ENCODE measurements around the gene MCF2L2. TPM values are rescaled to one million over a fixed set of nuclear protein-coding genes. Genes with fewer than 3 reads are reported as not detected.
"Not testable (repeated sequence)": the region's sequence is repeated elsewhere in the genome, so short reads cannot be mapped to it uniquely, and the experiment has no call there.

Gene MCF2L2
- total RNA-seq, 1 experiment from 2014 or later: 3.9 TPM

DNA sequence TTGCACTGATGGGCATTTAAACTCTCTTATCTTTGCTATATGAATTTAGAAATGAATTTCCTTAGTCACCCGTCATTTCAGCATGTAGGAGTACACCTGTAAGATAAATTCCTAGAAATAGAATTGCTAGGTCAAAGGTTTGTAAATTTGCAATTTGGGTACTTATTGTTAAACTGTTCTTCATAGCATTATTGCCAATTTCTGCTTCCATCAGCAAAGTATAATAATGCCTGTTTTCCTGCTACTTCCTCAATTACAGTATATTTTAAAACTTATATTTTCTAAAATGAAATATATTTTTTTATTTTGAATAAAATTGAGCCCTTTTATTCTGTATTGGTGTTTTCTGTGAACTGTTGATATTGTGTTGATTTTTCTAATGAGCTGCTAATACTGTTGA is 16.3 kb upstream of the MCF2L2 start:
- no peaks in the 10 kb centered on the region for H3K4me1 ChIP-seq
- Mint-ChIP-seq H3K4me3 (ENCODE audit: unreplicated experiment) (no peak overlapping the region), H3K27ac (ENCODE audit: unreplicated experiment) (no peak overlapping the region), H3K4me1 (ENCODE audit: low read depth, unreplicated experiment) (peaks cover 13% of the 10 kb centered on the region), H3K9me3 (ENCODE audit: unreplicated experiment) (peaks cover 35% of the 10 kb centered on the region), H3K27me3 (ENCODE audit: insufficient read depth, unreplicated experiment) (no peaks in the 10 kb centered on the region), H3K36me3 (ENCODE audit: insufficient read depth, unreplicated experiment) (peaks cover 7% of the 10 kb centered on the region)
- H3K4me3 ChIP-seq (ENCODE audit: low read depth, low read length): no peak overlapping the region
- intact Hi-C loops (cut with micrococcal nuclease; ENCODE audit: unreplicated experiment): loop anchor here (5.0 kb wide), 1 partner anchor 52 kb away; no protein-coding TSS in a partner anchor
- POLR2A ChIA-PET: no interaction called here
- no peaks in the 10 kb centered on the region for H3K27me3 ChIP-seq (replicated peaks; ENCODE audit: control insufficient read depth, insufficient read depth, low read length)
- DNase-seq: no peak
- H3K9me3 ChIP-seq: peaks cover 19% of the 10 kb centered on the region
- H3K36me3 ChIP-seq (ENCODE audit: control insufficient read depth, insufficient read depth, low read length): no peaks in the 10 kb centered on the region
- BruUV-seq (replicated peaks): no TSS peak
- TF ChIP-seq, protein P1, sequence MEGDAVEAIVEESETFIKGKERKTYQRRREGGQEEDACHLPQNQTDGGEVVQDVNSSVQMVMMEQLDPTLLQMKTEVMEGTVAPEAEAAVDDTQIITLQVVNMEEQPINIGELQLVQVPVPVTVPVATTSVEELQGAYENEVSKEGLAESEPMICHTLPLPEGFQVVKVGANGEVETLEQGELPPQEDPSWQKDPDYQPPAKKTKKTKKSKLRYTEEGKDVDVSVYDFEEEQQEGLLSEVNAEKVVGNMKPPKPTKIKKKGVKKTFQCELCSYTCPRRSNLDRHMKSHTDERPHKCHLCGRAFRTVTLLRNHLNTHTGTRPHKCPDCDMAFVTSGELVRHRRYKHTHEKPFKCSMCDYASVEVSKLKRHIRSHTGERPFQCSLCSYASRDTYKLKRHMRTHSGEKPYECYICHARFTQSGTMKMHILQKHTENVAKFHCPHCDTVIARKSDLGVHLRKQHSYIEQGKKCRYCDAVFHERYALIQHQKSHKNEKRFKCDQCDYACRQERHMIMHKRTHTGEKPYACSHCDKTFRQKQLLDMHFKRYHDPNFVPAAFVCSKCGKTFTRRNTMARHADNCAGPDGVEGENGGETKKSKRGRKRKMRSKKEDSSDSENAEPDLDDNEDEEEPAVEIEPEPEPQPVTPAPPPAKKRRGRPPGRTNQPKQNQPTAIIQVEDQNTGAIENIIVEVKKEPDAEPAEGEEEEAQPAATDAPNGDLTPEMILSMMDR (IDR thresholded peaks at IDR 0.05; ENCODE audit: insufficient read depth in 1 of 2, low read depth in 1 of 2, low read length in 1 of 2, severe bottlenecking in 1 of 2, unreplicated experiment in 1 of 2): no peak
- CTCF ChIA-PET: no interaction called here

DNA sequence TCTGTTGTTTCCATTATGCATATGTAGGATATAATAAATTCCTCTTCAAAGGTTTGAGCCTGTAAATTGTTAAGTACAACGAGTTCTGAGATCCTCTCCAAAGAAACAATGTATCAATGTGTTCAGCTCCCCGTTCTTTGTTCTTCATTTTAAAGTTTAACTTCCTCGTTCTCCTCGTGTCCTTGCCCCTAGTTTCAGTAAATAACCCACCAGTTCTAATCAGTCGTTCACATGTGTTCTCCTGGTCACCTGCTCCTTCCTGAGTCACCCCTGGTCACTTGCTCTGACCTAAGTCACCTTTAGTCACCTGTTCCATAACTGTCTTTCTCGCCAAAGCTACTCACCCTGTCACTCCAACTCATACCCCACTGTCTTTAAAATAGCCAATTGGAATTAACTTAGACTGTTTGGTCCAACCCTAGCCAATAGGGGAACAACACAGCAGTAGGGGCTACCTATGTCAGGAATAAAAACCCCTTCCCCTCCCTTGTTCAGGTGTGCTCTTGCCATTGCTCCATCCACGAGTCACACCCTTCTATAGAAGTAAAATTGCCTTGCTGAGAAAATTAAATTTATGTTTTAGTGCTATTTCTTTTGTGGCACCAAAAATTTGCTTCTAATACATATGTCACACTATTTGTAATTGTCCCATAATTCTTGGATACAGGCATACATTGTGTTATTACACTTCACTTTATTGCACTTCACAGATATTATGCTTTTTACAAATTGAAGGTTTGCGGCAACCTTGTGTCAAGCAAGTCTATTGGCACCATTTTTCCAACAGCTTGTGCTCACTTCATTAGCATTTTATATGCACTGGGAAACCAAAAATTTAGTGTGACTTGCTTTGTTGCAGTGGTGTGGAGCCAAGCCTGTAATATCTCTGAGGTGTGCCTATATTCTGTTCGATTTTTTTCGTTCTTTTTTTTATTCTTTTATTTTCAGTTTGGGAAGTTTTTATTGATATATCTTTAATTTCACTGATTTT is 15.3 kb upstream of the MCF2L2 start:
- Histone ChIP-seq H3K27me3 (replicated peaks; ENCODE audit: control insufficient read depth, insufficient read depth, low read length) (no peaks in the 10 kb centered on the region), H3K36me3 (ENCODE audit: control insufficient read depth, insufficient read depth, low read length) (no peaks in the 10 kb centered on the region), H3K9me3 (peaks cover 19% of the 10 kb centered on the region), H3K4me1 (no peaks in the 10 kb centered on the region), H3K4me3 (ENCODE audit: low read depth, low read length) (no peak overlapping the region)
- POLR2A ChIA-PET: no interaction called here
- TF ChIP-seq, protein P1 (IDR thresholded peaks at IDR 0.05; ENCODE audit: insufficient read depth in 1 of 2, low read depth in 1 of 2, low read length in 1 of 2, severe bottlenecking in 1 of 2, unreplicated experiment in 1 of 2): no peak
- H3K4me3 Mint-ChIP-seq (ENCODE audit: unreplicated experiment): no peak overlapping the region
- DNase-seq: no peak
- peaks cover 7% of the 10 kb centered on the region for H3K36me3 Mint-ChIP-seq (ENCODE audit: insufficient read depth, unreplicated experiment)
- intact Hi-C loops (cut with micrococcal nuclease; ENCODE audit: unreplicated experiment): no loop called here
- H3K27me3 Mint-ChIP-seq (ENCODE audit: insufficient read depth, unreplicated experiment): no peaks in the 10 kb centered on the region
- H3K27ac Mint-ChIP-seq (ENCODE audit: unreplicated experiment): no peak overlapping the region
- CTCF ChIA-PET: no interaction called here
- peaks cover 35% of the 10 kb centered on the region for H3K9me3 Mint-ChIP-seq (ENCODE audit: unreplicated experiment)
- no TSS peak for BruUV-seq (replicated peaks)
- H3K4me1 Mint-ChIP-seq (ENCODE audit: low read depth, unreplicated experiment): peaks cover 11% of the 10 kb centered on the region

- POLR2A ChIA-PET: no interaction called here
Observed at GRCh38 chr3:183442994-183443393, 14.6 kb upstream of the MCF2L2 start.

DNA sequence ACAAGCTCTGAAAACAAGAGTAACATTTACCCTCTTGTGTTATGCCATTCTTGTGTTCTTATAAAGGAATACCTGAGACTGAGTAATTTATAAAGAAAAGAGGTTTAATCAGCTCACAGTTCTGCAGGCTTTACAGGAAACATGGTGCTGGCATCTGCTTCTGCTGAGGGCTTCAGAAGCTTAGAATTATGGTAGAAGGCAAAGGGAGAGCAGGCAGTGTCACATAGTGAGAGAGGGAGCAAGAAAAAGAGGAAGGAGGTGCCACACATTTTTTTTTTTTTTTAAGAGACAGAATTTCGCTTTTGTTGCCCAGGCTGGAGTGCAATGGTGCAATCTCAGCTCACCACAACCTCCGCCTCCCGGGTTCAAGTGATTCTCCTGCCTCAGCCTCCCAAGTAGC is 12.1 kb upstream of the MCF2L2 start:
- H3K27ac Mint-ChIP-seq (ENCODE audit: unreplicated experiment); intact Hi-C loops (cut with micrococcal nuclease; ENCODE audit: unreplicated experiment); H3K27me3 Mint-ChIP-seq (ENCODE audit: insufficient read depth, unreplicated experiment); POLR2A ChIA-PET; H3K4me3 Mint-ChIP-seq (ENCODE audit: unreplicated experiment); H3K4me1 Mint-ChIP-seq (ENCODE audit: low read depth, unreplicated experiment); DNase-seq; H3K4me1 ChIP-seq; H3K36me3 ChIP-seq (ENCODE audit: control insufficient read depth, insufficient read depth, low read length); H3K36me3 Mint-ChIP-seq (ENCODE audit: insufficient read depth, unreplicated experiment); BruUV-seq (replicated peaks); CTCF ChIA-PET; H3K27me3 ChIP-seq (replicated peaks; ENCODE audit: control insufficient read depth, insufficient read depth, low read length); H3K4me3 ChIP-seq (ENCODE audit: low read depth, low read length): not testable (repeated sequence)
- H3K9me3 Mint-ChIP-seq (ENCODE audit: unreplicated experiment): peaks cover 35% of the 10 kb centered on the region
- peaks cover 19% of the 10 kb centered on the region for H3K9me3 ChIP-seq

More at GRCh38 chr3:183442994-183443393, 14.6 kb upstream of the MCF2L2 start:
- DNase-seq: no peak
- intact Hi-C loops (cut with micrococcal nuclease; ENCODE audit: unreplicated experiment): no loop called here
- no TSS peak for BruUV-seq (replicated peaks)
- Mint-ChIP-seq H3K4me3 (ENCODE audit: unreplicated experiment) (no peak overlapping the region), H3K36me3 (ENCODE audit: insufficient read depth, unreplicated experiment) (peaks cover 7% of the 10 kb centered on the region), H3K27ac (ENCODE audit: unreplicated experiment) (no peak overlapping the region), H3K27me3 (ENCODE audit: insufficient read depth, unreplicated experiment) (no peaks in the 10 kb centered on the region), H3K4me1 (ENCODE audit: low read depth, unreplicated experiment) (peaks cover 7% of the 10 kb centered on the region), H3K9me3 (ENCODE audit: unreplicated experiment) (peaks cover 35% of the 10 kb centered on the region)
- TF ChIP-seq, protein P1 (IDR thresholded peaks at IDR 0.05; ENCODE audit: insufficient read depth in 1 of 2, low read depth in 1 of 2, low read length in 1 of 2, severe bottlenecking in 1 of 2, unreplicated experiment in 1 of 2): no peak
- H3K27me3 ChIP-seq (replicated peaks; ENCODE audit: control insufficient read depth, insufficient read depth, low read length): no peaks in the 10 kb centered on the region
- no peaks in the 10 kb centered on the region for H3K36me3 ChIP-seq (ENCODE audit: control insufficient read depth, insufficient read depth, low read length)
- CTCF ChIA-PET: no interaction called here
- H3K4me1 ChIP-seq: no peaks in the 10 kb centered on the region
- peaks cover 19% of the 10 kb centered on the region for H3K9me3 ChIP-seq
- no peak overlapping the region for H3K4me3 ChIP-seq (ENCODE audit: low read depth, low read length)

All from Caco-2 (cell line).